ENCODE results near the gene MFAP3. TPM values are rescaled to one million over a fixed set of nuclear protein-coding genes. Genes with fewer than 3 reads are reported as not detected.

Gene MFAP3
- total and polyA plus RNA-seq, 10 of the 15 experiments (the other 5 are each of a cell fraction or from before 2014, with no cell fraction given): 2.5 to 22.9 (median 13.4) TPM

- H3K9ac ChIP-seq (ENCODE audit: control insufficient read depth, insufficient read depth, low read length): no peak overlapping the region
- H3K27ac ChIP-seq (ENCODE audit: control insufficient read depth, insufficient read depth): no peak overlapping the region
- H3K4me2 ChIP-seq (ENCODE audit: control insufficient read depth, insufficient read depth): no peak overlapping the region
- DNase-seq (ENCODE audit: low read depth, low spot score) (no peak), ATAC-seq (no peak), FAIRE-seq (no peak)
- H3K27me3 ChIP-seq (replicated peaks in 1 of 2; ENCODE audit: control insufficient read depth in 2 of 2, insufficient read depth in 2 of 2, low read length in 1 of 2): no peaks in the 10 kb centered on the region
- ChIA-PET RAD21 (ENCODE audit: unreplicated experiment) (interaction anchor here (1.7 kb wide), 1 partner anchor 9 kb away, joined by 6 read pairs; no protein-coding TSS in a partner anchor), POLR2A (no interaction called here), CTCF (interaction anchor here (1.2 to 1.8 kb wide), 2 partner anchors 23 to 140 kb away, joined by 4 to 5 read pairs; no protein-coding TSS in a partner anchor), SMC1A (ENCODE audit: uncharacterized antibody, unreplicated experiment) (interaction anchor here (1.8 to 5.4 kb wide), 4 partner anchors 9 to 23 kb away, joined by 4 to 27 read pairs (median 8); partner anchors contain the start of genes FAM114A2 and MFAP3)
- peaks cover 3% of the 10 kb centered on the region; the same call in 1 of the 2 replicates for H3K4me1 ChIP-seq (ENCODE audit: control insufficient read depth, insufficient read depth, low read length)
- in situ Hi-C loops (cut with MboI) (no loop called here), intact Hi-C loops (cut with micrococcal nuclease; ENCODE audit: unreplicated experiment) (no loop called here)
- peaks cover 0 to 12% of the 10 kb centered on the region in 2 experiments; a peak in 1 of 4 replicates for H3K36me3 ChIP-seq (ENCODE audit: control insufficient read depth in 2 of 2, insufficient read depth in 2 of 2, low read length in 1 of 2)
- no peak overlapping the region for H3K4me3 ChIP-seq
- H2AFZ ChIP-seq (ENCODE audit: control insufficient read depth, low read depth, low read length): no peak overlapping the region
- no peaks in the 10 kb centered on the region for H3K9me3 ChIP-seq (replicated peaks; ENCODE audit: control insufficient read depth, insufficient read depth, low read length)
- no peaks in the 10 kb centered on the region for H4K20me1 ChIP-seq (ENCODE audit: control insufficient read depth, insufficient read depth)
- peaks cover 6% of the 10 kb centered on the region for H3K79me2 ChIP-seq (ENCODE audit: control insufficient read depth, insufficient read depth, low read length)
- WGBS (ENCODE audit: insufficient coverage, insufficient replicate concordance, low lambda C conversion rate, missing lambda C conversion rate): 71% methylated on average over 5 of the region's 5 CpGs
- BruUV-seq (replicated peaks): no TSS peak
- no peak for TF ChIP-seq IRF5 (IDR thresholded peaks at IDR 0.05; ENCODE audit: borderline replicate concordance)
- TF ChIP-seq, protein P1, sequence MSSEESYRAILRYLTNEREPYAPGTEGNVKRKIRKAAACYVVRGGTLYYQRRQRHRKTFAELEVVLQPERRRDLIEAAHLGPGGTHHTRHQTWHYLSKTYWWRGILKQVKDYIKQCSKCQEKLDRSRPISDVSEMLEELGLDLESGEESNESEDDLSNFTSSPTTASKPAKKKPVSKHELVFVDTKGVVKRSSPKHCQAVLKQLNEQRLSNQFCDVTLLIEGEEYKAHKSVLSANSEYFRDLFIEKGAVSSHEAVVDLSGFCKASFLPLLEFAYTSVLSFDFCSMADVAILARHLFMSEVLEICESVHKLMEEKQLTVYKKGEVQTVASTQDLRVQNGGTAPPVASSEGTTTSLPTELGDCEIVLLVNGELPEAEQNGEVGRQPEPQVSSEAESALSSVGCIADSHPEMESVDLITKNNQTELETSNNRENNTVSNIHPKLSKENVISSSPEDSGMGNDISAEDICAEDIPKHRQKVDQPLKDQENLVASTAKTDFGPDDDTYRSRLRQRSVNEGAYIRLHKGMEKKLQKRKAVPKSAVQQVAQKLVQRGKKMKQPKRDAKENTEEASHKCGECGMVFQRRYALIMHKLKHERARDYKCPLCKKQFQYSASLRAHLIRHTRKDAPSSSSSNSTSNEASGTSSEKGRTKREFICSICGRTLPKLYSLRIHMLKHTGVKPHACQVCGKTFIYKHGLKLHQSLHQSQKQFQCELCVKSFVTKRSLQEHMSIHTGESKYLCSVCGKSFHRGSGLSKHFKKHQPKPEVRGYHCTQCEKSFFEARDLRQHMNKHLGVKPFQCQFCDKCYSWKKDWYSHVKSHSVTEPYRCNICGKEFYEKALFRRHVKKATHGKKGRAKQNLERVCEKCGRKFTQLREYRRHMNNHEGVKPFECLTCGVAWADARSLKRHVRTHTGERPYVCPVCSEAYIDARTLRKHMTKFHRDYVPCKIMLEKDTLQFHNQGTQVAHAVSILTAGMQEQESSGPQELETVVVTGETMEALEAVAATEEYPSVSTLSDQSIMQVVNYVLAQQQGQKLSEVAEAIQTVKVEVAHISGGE (CRISPR knock-in tag; IDR thresholded peaks at IDR 0.05): no peak
- TF ChIP-seq HDAC2 (IDR thresholded peaks at IDR 0.05): no peak
- no peak for TF ChIP-seq MTA2 (IDR thresholded peaks at IDR 0.05; ENCODE audit: low read depth)
- no peak for TF ChIP-seq TCF3 (IDR thresholded peaks at IDR 0.05; ENCODE audit: borderline replicate concordance, insufficient read depth, low read depth, low read length)
- no peak for TF ChIP-seq LARP7 (IDR thresholded peaks at IDR 0.05)
- no peak for TF ChIP-seq IKZF1 (conservative IDR thresholded peaks at IDR 0.05)
- no peak for TF ChIP-seq KLF5 (IDR thresholded peaks at IDR 0.05; ENCODE audit: partially characterized antibody)
- TF ChIP-seq RELB (IDR thresholded peaks at IDR 0.05; ENCODE audit: low read depth): no peak
- no peak for TF ChIP-seq CTCF (IDR thresholded peaks at IDR 0.05 in 2 of 3, conservative IDR thresholded peaks at IDR 0.05 in 1 of 3; ENCODE audit: control insufficient read depth in 2 of 3, extremely low read depth in 1 of 3, insufficient read depth in 1 of 3, low read depth in 3 of 3, low read length in 3 of 3)
- TF ChIP-seq, protein P2, sequence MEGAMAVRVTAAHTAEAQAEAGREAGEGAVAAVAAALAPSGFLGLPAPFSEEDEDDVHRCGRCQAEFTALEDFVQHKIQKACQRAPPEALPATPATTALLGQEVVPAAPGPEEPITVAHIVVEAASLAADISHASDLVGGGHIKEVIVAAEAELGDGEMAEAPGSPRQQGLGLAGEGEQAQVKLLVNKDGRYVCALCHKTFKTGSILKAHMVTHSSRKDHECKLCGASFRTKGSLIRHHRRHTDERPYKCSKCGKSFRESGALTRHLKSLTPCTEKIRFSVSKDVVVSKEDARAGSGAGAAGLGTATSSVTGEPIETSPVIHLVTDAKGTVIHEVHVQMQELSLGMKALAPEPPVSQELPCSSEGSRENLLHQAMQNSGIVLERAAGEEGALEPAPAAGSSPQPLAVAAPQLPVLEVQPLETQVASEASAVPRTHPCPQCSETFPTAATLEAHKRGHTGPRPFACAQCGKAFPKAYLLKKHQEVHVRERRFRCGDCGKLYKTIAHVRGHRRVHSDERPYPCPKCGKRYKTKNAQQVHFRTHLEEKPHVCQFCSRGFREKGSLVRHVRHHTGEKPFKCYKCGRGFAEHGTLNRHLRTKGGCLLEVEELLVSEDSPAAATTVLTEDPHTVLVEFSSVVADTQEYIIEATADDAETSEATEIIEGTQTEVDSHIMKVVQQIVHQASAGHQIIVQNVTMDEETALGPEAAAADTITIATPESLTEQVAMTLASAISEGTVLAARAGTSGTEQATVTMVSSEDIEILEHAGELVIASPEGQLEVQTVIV (IDR thresholded peaks at IDR 0.05; ENCODE audit: borderline replicate concordance, partially characterized antibody): no peak
- no peak for TF ChIP-seq IKZF2 (IDR thresholded peaks at IDR 0.05)
- TF ChIP-seq SMARCA5 (IDR thresholded peaks at IDR 0.05): no peak
These were observed 10.9 kb downstream of the MFAP3 start for GRCh38 chr5:154049636-154050035.

Data from GM12878 (cell line).